Hematopoietic multipotent progenitor cell (in vitro differentiated cells): ENCODE data around the gene CCDC171. TPM values are rescaled to one million over a fixed set of nuclear protein-coding genes. Genes with fewer than 3 reads are reported as not detected.
"Not testable (repeated sequence)": the region's sequence is repeated elsewhere in the genome, so short reads cannot be mapped to it uniquely, and the experiment has no call there.

Experiments used
- DNase-seq, 3 donors: peaks; one replicate each; pipeline ENCODE4 v3.0.0-alpha.2; 2011 to 2015; ENCODE audit warnings: low read depth in 2 of 3, low spot score in 2 of 3
- total RNA-seq: library from RNA; depleted of rRNA; stranded (reverse); fragments of >200 nt; gene quantifications from one replicate; pipeline ENCODE4 v1.2.3, GENCODE V29; 2012

Gene CCDC171
- total RNA-seq, 1 donor, result 12.4 TPM

GRCh38 chr9:15670894-15671293 lies 118.1 kb downstream of the CCDC171 start:
- DNase-seq, result no peak

GRCh38 chr9:15693701-15694100 lies 140.9 kb downstream of the CCDC171 start:
- DNase-seq, result no peak

GRCh38 chr9:15696979-15697378 lies 144.1 kb downstream of the CCDC171 start:
- DNase-seq, result no peak

- peak in 1 of 3 donors; percentile 7 for DNase-seq
Measured at GRCh38 chr9:15697446-15697851, 144.6 kb downstream of the CCDC171 start.

- DNase-seq, result not testable (repeated sequence)
Measured at GRCh38 chr9:15699876-15700559, 147.2 kb downstream of the CCDC171 start.

- DNase-seq, result no peak
Measured at GRCh38 chr9:15707000-15707399, 154.2 kb downstream of the CCDC171 start.

GRCh38 chr9:15711531-15711930 lies 158.7 kb downstream of the CCDC171 start:
- DNase-seq, result no peak

GRCh38 chr9:15711931-15712330 lies 159.1 kb downstream of the CCDC171 start:
- peak in 1 of 3 donors; percentile 17 for DNase-seq

- no peak for DNase-seq
Measured at GRCh38 chr9:15714746-15715145, 161.9 kb downstream of the CCDC171 start.

- DNase-seq, result no peak
Measured at GRCh38 chr9:15717290-15717967, 164.6 kb downstream of the CCDC171 start.

- DNase-seq, result no peak
Measured at GRCh38 chr9:15718423-15718822, 165.6 kb downstream of the CCDC171 start.

- no peak for DNase-seq
Measured at GRCh38 chr9:15720861-15721260, 168.0 kb downstream of the CCDC171 start.

- no peak for DNase-seq
Measured at GRCh38 chr9:15722888-15723287, 170.0 kb downstream of the CCDC171 start.

GRCh38 chr9:15724016-15724415 lies 171.2 kb downstream of the CCDC171 start:
- no peak for DNase-seq

- no peak for DNase-seq
Measured at GRCh38 chr9:15724612-15725011, 171.8 kb downstream of the CCDC171 start.

GRCh38 chr9:15725953-15726352 lies 173.1 kb downstream of the CCDC171 start:
- no peak for DNase-seq

GRCh38 chr9:15729507-15729906 lies 176.7 kb downstream of the CCDC171 start:
- DNase-seq, result no peak

GRCh38 chr9:15735083-15735857 lies 182.4 kb downstream of the CCDC171 start:
- no peak for DNase-seq

GRCh38 chr9:15736569-15736968 lies 183.7 kb downstream of the CCDC171 start:
- no peak for DNase-seq

GRCh38 chr9:15738011-15738410 lies 185.2 kb downstream of the CCDC171 start:
- no peak for DNase-seq

- no peak for DNase-seq
Measured at GRCh38 chr9:15741015-15741414, 188.2 kb downstream of the CCDC171 start.

GRCh38 chr9:15743512-15743911 lies 190.7 kb downstream of the CCDC171 start:
- no peak for DNase-seq
